WERI-Rb-1 (cell line): Measurements from ENCODE around the gene GARIN5B.

Experiments used
- DNase-seq: peaks from one replicate; pipeline ENCODE4 v3.0.0-alpha.2; 2020
- H3K27ac ChIP-seq: fragments of 250-450 bp; sonication (Bioruptor Pico); 2 replicates; pipeline ENCODE4 v1.5.1; 2020; ENCODE audit warnings: mild to moderate bottlenecking, moderate library complexity
- H3K27me3 ChIP-seq: fragments of 250-450 bp; sonication (Bioruptor Pico); 2 replicates; pipeline ENCODE4 v1.5.1; 2021; ENCODE audit warnings: mild to moderate bottlenecking, low read depth, moderate library complexity; ENCODE audit not compliant: insufficient read depth, severe bottlenecking
- H3K36me3 ChIP-seq: fragments of 250-450 bp; sonication (Bioruptor Pico); 2 replicates; pipeline ENCODE4 v1.5.1; 2020; ENCODE audit warnings: mild to moderate bottlenecking, moderate library complexity
- H3K4me3 ChIP-seq: 2 replicates; pipeline ENCODE4 v1.5.1; 2011; ENCODE audit warnings: low read depth, mild to moderate bottlenecking, control low read depth, low read length
- H3K9me3 ChIP-seq: fragments of 250-450 bp; sonication (Bioruptor Pico); 2 replicates; pipeline ENCODE4 v1.5.1; 2021; ENCODE audit warnings: mild to moderate bottlenecking, moderate library complexity; ENCODE audit not compliant: severe bottlenecking
- TF ChIP-seq, protein P1 (sequence below): IDR thresholded peaks from 2 replicates; pipeline ENCODE4 v1.5.1; 2011; ENCODE audit warnings: low read depth, mild to moderate bottlenecking, control low read depth, inconsistent platforms, low read length

Gene GARIN5B

DNA sequence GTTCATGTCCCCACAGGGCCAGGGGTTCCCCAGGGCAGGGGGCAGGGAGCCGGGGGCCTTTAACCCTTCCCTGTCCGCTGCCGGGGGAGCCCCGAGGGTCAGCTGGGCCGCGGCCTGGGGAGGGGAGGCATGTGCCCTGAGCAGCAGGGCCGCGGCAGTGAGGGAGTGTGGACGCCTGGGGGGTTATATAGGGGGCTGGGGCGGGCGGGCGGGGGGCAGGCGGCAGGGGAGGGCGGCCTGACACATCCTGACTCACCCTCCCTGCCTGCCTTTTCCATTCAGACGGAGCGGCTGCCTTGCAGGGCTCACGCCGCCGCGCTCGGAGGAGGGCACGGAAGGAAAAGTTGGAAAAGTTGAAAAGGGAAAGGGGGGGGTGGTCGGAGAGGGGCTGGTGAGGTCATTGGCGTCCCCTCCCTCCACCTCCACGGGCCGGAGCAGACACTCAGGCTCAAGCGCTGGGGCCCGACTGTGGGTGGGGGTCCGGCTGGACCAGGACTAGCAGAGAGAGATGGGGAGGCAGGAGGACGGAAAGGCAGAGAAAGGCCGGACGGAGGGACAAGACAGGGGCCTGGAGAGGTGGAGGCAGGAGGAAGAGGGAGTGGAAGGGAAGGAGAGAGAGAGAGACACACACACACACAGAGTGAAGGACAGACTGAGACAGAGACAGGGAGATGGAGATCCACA, 7.4 kb upstream of the GARIN5B start, which contains the start of gene IL11:
IL11 (minus strand) TSS at position 159 of the 684 bp plus-strand sequence; CDS start at position 6, 153 bp downstream.
- Histone ChIP-seq H3K27me3 (no peaks in the 10 kb centered on the region), H3K4me3 (peak within 1 kb of the TSS; percentile 63), H3K9me3 (no peaks in the 10 kb centered on the region), H3K27ac (no peak within 1 kb of the TSS), H3K36me3 (no peaks in the 10 kb centered on the region)
- TF ChIP-seq, protein P1, sequence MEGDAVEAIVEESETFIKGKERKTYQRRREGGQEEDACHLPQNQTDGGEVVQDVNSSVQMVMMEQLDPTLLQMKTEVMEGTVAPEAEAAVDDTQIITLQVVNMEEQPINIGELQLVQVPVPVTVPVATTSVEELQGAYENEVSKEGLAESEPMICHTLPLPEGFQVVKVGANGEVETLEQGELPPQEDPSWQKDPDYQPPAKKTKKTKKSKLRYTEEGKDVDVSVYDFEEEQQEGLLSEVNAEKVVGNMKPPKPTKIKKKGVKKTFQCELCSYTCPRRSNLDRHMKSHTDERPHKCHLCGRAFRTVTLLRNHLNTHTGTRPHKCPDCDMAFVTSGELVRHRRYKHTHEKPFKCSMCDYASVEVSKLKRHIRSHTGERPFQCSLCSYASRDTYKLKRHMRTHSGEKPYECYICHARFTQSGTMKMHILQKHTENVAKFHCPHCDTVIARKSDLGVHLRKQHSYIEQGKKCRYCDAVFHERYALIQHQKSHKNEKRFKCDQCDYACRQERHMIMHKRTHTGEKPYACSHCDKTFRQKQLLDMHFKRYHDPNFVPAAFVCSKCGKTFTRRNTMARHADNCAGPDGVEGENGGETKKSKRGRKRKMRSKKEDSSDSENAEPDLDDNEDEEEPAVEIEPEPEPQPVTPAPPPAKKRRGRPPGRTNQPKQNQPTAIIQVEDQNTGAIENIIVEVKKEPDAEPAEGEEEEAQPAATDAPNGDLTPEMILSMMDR, result no peak
- DNase-seq, result no peak

DNA sequence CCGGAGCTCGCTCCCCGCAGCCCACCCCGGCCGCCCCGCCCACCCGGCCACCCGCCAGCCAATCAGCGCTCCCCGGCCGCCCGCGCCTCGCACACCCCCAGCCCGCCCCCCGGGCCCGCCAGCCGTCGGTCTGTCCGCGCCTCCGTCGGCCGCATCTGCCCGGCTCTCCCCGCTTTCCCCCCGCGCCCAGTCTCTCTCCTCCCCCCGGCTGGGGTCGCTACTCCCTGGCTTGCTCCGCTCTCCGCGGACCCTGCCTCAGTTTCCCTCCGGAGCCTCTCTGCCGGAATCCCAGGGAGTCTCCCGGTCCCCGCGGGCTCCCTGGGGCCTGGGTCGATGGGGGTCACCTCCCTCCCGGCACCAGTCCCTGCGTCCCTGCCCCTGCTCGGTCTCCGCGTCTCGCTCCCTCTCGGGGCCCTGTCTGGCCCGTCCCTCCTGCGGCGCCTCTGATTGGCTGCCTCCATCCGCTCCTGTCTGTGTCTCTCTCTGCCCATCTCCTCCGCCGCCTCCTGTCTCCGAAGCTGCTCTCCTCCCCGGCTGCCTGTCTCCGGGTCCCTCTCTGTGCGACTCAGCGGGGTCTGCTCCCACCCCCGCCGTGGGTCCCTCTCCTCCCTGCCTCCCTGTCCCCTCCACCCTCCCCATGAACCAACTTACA, 6.7 kb upstream of the GARIN5B start:
- Histone ChIP-seq H3K9me3 (no peaks in the 10 kb centered on the region), H3K27ac (no peak overlapping the region), H3K36me3 (no peaks in the 10 kb centered on the region), H3K27me3 (no peaks in the 10 kb centered on the region), H3K4me3 (peak overlapping the region; percentile 63)
- TF ChIP-seq, protein P1, result no peak
- peak; percentile 83 for DNase-seq

DNA sequence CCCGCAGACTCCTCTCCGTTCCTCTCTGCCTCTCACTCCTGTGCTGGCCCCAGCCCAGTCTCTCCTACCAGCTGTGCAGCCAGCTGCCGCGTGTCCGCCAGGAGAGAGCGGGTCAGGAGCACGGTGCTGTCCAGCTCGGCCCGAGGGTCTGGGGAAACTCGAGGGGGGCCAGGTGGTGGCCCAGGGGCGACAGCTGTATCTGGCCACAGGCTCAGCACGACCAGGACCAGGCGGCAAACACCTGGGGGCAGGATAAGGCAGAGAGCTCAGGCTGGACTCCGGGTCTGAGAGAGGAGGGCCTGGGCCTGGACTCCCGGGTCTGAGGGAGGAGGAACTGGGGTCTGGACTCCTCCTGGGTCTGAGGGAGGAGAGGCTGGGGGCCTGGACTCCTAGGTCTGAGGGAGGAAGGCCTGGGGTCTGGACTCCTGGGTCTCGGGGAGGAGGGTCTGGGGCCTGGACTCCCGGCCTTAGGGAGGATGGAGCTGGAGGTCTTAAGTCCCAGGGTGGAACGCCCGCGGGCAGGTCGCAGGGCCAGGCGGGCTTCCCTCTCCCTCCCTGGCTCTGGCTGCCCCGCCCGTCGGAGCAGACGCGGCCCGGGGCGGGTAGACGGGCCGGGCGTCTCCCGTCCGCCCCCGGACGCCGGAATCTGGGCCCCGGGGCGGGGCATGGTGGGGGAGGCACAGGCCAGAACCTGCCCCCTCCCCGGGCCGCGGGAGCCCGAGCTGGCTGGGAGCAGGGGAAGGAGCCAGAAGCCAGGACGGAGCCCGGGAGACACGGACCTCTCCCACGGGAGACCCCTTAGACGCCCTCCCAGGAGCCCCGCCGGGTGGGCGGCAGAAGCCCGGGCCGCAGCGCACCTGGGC, 5.9 kb upstream of the GARIN5B start:
- Histone ChIP-seq H3K36me3 (no peaks in the 10 kb centered on the region), H3K27me3 (no peaks in the 10 kb centered on the region), H3K9me3 (no peaks in the 10 kb centered on the region), H3K4me3 (peak overlapping the region; percentile 51), H3K27ac (no peak overlapping the region)
- TF ChIP-seq, protein P1, result no peak
- DNase-seq, result peak; percentile 42

DNA sequence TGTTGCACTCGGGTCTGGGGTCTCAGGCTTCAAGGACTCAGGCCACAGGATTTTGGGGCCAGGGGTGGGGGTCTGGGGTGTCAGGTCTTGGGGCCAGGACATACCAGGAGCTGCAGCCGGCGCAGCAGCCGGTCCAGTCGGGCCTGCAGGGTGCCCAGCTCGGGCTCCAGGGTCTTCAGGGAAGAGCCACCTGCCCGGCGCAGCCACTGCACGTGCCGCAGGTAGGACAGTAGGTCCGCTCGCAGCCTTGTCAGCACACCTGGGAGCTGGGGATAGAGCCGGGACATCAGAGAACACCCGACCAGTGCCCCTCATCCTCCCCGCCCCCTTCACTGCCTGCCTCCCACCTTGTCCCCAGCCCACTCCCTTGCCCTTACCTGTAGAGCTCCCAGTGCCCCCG, 5.0 kb upstream of the GARIN5B start:
- Histone ChIP-seq H3K27ac (no peak overlapping the region), H3K36me3 (no peaks in the 10 kb centered on the region), H3K27me3 (no peaks in the 10 kb centered on the region), H3K9me3 (no peaks in the 10 kb centered on the region), H3K4me3 (no peak overlapping the region)
- no peak for DNase-seq
- TF ChIP-seq, protein P1, result no peak

DNA sequence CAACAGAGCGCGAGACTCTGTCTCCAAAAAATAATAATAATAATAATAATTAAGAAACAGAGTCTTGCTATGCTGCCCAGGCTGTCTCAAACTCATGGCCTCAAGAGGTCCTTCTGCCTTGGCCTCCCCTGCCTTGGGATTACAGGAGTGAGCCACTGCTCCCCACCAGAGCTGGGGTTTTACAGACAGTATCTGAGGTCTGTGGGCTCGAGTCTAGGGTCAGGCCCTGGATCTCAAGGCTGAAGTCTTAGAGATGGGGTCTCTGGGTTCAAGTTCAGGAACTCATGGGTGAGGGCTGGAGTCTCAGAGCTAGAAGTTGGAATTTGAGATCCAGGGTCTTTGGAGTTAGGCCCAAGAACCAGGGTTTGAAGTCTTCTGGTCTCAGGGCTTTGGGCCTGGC, 3.7 kb upstream of the GARIN5B start:
- H3K4me3 ChIP-seq, result no peak overlapping the region
- no peaks in the 10 kb centered on the region for H3K36me3 ChIP-seq
- H3K27me3 ChIP-seq, result no peaks in the 10 kb centered on the region
- TF ChIP-seq, protein P1, result no peak
- no peak overlapping the region for H3K27ac ChIP-seq
- DNase-seq, result no peak
- H3K9me3 ChIP-seq, result no peaks in the 10 kb centered on the region
